ENCODE measurements around the gene CTNNA3.

CTNNA3 gene

GRCh38 chr10:66886848-66887247 lies 809.1 kb downstream of the CTNNA3 start (continued):
- TF ChIP-seq PRDM10 (tag by site-specific recombination; IDR thresholded peaks at IDR 0.05) (no peak), ZSCAN5A (tag by site-specific recombination; IDR thresholded peaks at IDR 0.05) (no peak), GLIS2 (tag by site-specific recombination; IDR thresholded peaks at IDR 0.05) (no peak)

- POLR2A ChIA-PET: no interaction called here
- CTCF ChIA-PET: interaction anchor here (0.6 kb wide), 1 partner anchor 316 kb away, joined by 3 read pairs; no protein-coding TSS in a partner anchor
- Histone ChIP-seq H3K36me3 (ENCODE audit: control insufficient read depth in 2 of 2, insufficient read depth in 1 of 2, low read length in 2 of 2) (no peaks in the 10 kb centered on the region), H3K4me1 (ENCODE audit: control insufficient read depth, insufficient read depth, low read length) (no peaks in the 10 kb centered on the region), H3K9me3 (ENCODE audit: control insufficient read depth, insufficient read depth, low read depth, low read length) (no peaks in the 10 kb centered on the region), H3K4me3 (ENCODE audit: low read depth, low read length) (no peak overlapping the region), H3K27ac (ENCODE audit: extremely low read depth, low read depth, low read length) (no peak overlapping the region)
- TF ChIP-seq ZBTB20 (tag by site-specific recombination; IDR thresholded peaks at IDR 0.05): no peak
- TF ChIP-seq ZXDB (tag by site-specific recombination; IDR thresholded peaks at IDR 0.05): no peak
- no peak for TF ChIP-seq ZNF2 (tag by site-specific recombination; IDR thresholded peaks at IDR 0.05)
- TF ChIP-seq ZNF19 (tag by site-specific recombination; IDR thresholded peaks at IDR 0.05; ENCODE audit: low read depth): no peak
- TF ChIP-seq TRIM28 (IDR thresholded peaks at IDR 0.05; ENCODE audit: borderline replicate concordance, low read length): no peak
- TF ChIP-seq ZNF37A (tag by site-specific recombination; IDR thresholded peaks at IDR 0.05): no peak
- no peak for TF ChIP-seq ZNF350 (tag by site-specific recombination; IDR thresholded peaks at IDR 0.05)
- no peak for TF ChIP-seq ZNF354C (tag by site-specific recombination; IDR thresholded peaks at IDR 0.05; ENCODE audit: borderline replicate concordance, low read depth)
- no peak for TF ChIP-seq KLF8 (tag by site-specific recombination; IDR thresholded peaks at IDR 0.05)
- TF ChIP-seq HOXA7 (CRISPR knock-in tag; IDR thresholded peaks at IDR 0.05; ENCODE audit: borderline replicate concordance): no peak
- TF ChIP-seq ZNF23 (tag by site-specific recombination; IDR thresholded peaks at IDR 0.05; ENCODE audit: borderline replicate concordance): no peak
- TF ChIP-seq ZNF560 (tag by site-specific recombination; IDR thresholded peaks at IDR 0.05; ENCODE audit: borderline replicate concordance): no peak
- TF ChIP-seq EGR2 (tag by site-specific recombination; IDR thresholded peaks at IDR 0.05; ENCODE audit: low read depth): no peak
- no peak for TF ChIP-seq ZFP3 (tag by site-specific recombination; IDR thresholded peaks at IDR 0.05; ENCODE audit: low read depth)
- TF ChIP-seq PBX3 (CRISPR knock-in tag; IDR thresholded peaks at IDR 0.05): no peak
- TF ChIP-seq ZNF555 (tag by site-specific recombination; conservative IDR thresholded peaks at IDR 0.05): no peak
- no peak for TF ChIP-seq ZNF792 (tag by site-specific recombination; IDR thresholded peaks at IDR 0.05)
- TF ChIP-seq ZNF48 (tag by site-specific recombination; IDR thresholded peaks at IDR 0.05): no peak
Measured at GRCh38 chr10:66882271-66882670, 813.7 kb downstream of the CTNNA3 start.
